NK-92 (cell line): Measurements from ENCODE around the gene ZNF346.
A peak's percentile ranks its signal among the peaks of the same experiment; 100 is the strongest.
"Not testable (repeated sequence)": the region's sequence is repeated elsewhere in the genome, so short reads cannot be mapped to it uniquely, and the experiment has no call there.

Experiments
- DNase-seq: peaks from one replicate; lab custom pipeline; 2025; ENCODE audit not compliant: unreplicated experiment; lab: John Stamatoyannopoulos, UW

Gene ZNF346, protein sequence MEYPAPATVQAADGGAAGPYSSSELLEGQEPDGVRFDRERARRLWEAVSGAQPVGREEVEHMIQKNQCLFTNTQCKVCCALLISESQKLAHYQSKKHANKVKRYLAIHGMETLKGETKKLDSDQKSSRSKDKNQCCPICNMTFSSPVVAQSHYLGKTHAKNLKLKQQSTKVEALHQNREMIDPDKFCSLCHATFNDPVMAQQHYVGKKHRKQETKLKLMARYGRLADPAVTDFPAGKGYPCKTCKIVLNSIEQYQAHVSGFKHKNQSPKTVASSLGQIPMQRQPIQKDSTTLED

DNA sequence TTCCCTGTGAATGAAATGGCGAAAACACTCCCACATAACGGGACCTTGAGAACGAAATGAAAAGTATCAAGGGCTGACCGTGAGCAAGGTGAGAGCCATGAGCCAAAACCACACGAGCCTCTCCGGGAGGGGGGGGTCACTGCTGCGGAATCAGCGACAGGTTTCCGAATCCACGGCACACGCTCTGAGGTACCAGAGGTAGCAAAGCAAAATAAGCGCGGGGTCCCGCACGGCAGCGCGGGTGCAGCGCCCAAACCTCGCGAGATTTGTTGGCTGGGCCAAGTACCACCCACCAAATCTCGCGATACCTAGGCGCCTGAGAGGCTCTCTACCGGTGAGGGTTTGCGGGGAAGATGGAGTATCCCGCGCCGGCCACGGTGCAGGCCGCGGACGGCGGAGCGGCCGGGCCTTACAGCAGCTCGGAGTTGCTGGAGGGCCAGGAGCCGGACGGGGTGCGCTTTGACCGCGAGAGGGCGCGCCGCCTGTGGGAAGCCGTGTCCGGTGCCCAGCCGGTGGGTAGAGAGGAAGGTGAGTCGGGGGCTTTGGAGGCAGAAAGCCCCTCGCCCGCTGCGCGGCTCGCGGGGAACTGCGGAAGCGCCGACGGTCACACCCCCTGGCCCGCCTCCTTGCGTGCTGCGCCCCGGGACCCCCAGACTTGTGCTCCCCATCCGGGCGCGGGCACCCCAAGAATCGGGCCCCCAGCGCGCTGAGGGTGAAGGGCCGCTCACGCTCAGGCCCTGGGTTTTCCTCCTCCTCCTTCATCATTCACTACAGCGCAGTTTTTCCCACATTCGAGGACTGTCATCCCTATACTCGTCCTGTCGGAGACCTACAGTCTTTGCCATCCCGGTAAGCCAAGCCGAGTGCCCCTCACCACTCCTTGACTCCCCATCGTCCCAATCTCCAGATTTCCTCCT lies at the start of gene ZNF346:
Gene ZNF346 (plus strand): TSS at position 311 of the 917 bp plus-strand sequence. CDS start 43 bp downstream, at position 354.
- peak; percentile 31 for DNase-seq

DNA sequence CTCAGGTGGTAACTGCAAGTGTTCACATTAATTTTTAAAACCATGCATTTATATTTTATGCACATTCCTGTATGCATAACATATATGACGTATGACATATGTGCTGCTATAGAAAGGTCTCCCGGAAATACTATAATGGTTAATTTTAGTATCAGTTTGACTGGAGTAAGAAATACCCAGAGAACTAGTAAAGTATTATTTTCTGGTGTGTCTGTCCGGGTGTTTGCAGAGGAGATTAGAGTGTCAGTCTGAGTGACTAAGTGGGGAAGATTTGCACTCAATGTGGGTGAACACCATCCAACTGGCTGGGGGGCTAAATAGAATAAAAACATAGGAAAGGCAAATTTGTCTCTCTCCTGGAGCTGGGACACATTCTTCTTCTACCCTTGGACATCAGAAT lies 42.8 kb upstream of the ZNF346 start:
- DNase-seq, result no peak

DNA sequence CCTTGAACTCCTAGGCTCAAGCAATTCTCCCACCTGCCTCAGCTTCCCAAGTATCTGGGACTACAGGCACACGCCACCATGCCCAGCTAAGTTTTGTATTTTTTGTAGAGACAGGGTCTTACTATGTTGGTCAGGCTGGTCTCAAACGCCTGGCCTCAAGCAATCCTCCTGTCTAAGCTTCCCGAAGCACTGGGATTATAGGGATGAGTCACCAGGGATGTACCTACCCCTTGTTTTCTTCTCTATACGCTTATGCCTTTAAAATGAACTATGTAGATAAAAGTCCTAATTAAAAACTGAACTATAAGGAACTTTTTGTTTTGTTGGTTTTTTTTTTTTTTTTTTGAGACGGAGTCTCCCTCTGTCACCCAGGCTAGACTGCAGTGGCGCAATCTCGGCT lies 41.7 kb upstream of the ZNF346 start:
- DNase-seq, result no peak

DNA sequence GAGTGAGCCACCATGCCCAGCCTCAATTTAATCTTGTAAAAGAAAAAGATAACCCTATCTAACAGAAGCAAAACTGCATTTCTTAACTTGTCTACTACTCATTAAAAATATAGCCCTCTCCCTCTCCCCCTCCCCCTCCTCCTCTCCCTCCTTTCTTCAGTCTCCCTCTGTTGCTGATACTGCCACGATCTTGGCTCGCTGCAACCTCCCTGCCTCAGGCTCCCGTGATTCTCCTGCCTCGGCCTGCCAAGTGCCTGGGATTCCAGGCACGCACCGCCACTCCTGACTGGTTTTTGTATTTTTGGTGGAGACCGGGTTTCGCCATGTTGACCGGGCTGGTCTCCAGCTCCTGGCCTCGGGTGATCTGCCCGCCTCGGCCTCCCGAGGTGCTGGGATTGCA lies 39.4 kb upstream of the ZNF346 start:
- not testable (repeated sequence) for DNase-seq

DNA sequence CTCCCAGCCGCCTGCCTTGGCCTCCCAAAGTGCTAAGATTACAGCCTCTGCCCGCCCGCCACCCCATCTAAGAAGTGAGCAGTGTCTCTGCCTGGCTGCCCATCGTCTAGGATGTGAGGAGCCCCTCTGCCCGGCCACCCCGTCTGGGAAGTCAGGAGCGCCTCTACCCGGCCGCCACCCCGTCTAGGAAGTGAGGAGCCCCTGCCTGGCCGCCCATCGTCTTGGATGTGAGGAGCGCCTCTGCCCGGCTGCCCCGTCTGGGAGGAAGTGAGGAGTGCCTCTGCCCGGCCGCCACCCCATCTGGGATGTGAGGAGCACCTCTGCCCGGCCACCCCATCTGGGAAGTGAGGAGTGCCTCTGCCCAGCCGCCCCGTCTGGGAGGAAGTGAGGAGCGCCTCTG lies 38.9 kb upstream of the ZNF346 start:
- DNase-seq, result not testable (repeated sequence)

DNA sequence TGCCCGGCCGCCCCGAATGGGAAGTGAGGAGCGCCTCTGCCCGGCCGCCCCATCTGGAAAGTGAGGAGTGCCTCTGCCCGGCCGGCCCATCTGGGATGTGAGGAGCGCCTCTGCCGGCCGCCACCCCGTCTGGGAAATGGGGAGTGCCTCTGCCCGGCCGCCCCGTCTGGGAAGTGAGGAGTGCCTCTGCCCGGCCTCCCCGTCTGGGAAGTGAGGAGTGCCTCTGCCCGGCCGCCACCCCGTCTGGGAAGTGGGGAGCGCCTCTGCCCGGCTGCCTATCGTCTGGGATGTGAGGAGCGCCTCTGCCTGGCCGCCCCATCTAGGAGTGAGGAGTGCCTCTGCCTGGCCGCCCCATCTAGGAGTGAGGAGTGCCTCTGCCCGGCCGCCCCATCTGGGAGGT lies 38.3 kb upstream of the ZNF346 start:
- not testable (repeated sequence) for DNase-seq

DNA sequence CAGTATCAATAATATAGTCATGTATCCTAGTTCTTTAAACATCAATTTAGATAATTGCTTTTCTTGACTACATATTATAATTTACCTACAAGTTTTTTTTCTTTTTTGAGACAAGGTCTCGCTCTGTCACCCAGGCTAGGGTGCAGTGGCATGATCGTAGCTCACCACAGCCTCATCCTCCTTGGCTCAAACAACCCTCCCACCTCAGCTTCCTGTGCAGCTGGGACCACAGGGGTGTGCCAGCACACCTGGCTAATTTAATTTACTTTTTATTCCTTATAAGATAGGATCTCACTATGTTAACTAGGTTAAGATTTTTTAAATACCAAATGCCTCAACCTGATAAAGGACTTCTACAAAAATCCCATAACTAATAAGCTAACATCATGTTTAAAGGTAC lies 37.0 kb upstream of the ZNF346 start:
- DNase-seq, result no peak

DNA sequence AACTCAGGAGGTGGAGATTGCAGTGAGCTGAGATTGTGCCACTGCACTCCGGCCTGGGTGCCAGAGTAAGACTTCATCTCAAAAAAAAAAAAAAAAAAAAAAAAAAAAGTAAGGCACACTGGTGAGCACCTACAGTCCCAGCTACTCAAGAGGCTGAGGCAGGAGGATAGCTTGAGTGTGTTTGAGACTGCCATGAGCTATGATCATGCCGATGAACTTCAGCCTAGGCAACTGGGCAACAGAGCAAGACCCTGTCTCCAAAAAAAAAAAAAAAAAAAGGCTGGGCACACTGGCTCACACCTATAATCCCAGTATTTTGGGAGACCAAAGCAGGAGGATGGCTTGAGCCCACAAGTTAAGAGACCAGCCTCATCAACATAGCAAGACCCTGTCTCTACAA lies 36.2 kb upstream of the ZNF346 start:
- DNase-seq, result no peak

DNA sequence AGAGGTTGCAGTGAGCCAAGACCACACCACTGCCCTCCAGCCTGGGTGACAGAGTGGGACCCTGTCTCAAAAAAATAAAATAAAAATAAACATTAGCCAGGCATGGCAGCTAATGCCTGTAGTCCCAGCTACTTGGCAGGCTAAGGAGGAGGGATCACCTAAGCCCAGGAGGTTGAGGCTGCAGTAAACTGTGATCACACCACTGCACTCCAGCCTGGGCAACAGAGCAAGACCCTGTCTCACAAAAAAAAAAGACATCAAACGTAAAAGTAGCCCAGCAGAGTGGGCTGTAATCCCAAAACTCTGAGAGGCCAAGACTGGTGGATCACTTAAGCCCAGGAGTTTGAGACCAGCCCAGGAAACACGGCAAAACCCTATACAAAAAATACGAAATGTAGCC lies 34.9 kb upstream of the ZNF346 start:
- no peak for DNase-seq

DNA sequence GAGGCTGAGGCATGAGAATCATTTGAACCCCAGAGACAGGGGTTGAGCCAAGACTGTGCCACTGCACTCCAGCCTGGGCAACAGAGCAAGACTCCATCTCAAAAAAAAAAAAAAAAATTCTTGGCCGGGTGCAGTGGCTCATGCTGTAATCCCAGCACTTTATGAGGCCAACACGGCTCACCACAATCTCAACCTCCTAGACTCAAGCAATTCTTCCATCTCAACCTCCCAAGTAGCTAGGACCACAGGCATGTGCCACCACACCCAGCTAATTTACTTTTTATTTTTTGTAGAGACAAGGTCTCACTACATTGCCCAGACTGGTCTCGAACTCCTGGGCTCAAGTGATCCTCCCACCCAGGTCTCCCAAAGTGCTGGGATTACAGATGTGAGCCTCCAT lies 29.4 kb upstream of the ZNF346 start:
- not testable (repeated sequence) for DNase-seq

DNA sequence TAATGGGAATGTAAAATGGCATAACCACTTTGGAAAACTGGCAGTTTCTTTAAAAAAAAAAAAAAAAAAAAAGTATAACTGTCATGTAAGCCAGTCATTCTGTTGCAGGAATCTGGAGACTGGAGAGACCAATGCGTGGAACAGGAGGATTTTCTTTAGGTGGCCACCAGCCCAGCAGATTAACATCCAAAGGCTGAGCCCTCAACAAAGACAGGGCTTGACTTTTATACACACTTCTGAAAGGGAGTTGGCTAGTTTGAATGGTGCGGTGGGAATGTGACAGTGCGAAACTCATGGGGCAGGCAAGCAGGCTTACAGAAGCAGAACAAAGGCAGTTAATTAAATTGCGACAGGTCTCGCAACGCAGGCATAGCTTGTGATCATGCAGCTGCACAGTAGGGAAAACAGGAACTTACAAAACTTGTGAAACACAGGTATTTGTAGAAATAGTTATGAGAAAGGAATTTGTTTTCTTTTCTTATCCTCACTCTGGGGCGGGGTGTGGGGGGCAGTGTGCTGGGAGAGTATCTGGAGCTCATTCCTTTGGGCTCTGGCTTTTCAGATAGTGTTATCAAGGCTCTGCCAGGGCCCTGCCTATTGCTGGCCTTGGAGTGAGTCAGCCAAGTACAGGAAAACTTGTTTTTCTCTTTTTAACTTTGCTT lies 27.9 kb upstream of the ZNF346 start:
- no peak for DNase-seq

DNA sequence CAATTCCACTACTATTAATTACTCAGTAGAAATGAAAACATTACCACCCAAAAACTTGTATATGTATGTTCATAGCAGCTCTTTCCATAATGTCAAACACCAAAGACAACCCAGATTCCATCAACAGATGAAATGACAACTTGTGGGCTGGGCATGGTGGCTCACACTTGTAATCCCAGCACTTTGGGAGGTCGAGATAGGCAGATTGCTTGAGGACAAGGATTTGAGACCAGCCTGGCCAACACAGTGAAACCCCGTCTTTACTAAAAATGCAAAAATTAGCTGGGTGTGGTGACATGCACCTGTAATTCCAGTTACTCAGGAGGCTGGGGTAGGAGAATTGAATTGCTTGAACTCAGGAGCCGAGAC lies 27.4 kb upstream of the ZNF346 start:
- no peak for DNase-seq

DNA sequence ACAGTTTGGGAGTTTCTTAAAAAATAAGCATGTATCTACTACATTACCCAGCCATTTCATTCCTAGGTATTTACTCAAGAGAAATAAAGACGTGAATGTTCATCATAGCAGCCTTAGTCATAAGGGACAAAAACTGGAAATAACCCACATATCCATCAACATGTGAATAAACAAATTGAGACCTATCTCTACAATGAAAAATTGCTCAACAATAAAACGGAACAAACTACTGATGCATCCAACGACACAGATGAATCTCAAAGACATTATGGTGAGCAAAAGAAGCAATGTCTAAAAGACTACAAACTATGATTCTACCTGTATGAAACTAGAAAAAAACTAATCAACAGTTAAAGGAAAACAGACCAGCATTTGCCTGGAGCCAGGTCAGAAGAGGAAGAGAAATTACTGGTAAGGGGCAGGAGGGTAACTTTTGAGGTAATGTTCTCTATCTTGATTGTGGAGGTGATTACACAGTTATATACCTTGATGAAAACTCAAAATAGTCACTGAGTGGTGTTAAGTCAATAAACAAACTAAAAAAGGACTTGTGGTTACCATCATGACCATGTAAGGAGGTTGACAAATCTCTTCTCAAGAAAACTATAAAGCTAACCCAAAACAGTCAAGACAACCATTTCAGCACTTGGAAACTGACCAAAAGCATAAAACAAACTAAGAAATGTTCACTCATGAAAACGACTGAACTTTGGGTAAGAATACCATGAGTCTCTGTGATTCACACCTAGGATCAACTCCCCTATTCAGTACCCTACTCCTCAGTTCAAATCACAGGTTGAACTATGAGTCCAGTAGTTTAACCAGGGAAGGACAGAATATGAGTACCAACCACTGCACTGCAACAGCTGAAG lies 26.4 kb upstream of the ZNF346 start:
- no peak for DNase-seq

DNA sequence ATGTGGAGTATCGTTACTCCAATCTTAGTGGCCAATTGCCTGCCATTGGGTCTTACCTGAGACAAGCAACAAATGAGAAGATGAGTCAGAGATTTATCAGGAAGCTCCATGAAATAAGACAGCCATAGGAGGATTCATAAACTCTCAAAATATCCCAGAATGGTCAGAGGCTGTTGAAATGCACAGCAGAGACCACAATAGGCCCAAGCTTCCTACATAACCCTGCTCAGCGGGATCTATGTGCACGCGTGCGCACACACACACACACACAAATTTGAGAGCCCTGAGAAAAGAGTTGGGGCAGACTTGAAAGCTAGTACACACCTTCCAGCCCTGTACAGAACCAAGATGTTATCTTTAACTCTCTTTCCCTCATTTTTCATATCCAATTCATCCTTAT lies 25.7 kb upstream of the ZNF346 start:
- no peak for DNase-seq

DNA sequence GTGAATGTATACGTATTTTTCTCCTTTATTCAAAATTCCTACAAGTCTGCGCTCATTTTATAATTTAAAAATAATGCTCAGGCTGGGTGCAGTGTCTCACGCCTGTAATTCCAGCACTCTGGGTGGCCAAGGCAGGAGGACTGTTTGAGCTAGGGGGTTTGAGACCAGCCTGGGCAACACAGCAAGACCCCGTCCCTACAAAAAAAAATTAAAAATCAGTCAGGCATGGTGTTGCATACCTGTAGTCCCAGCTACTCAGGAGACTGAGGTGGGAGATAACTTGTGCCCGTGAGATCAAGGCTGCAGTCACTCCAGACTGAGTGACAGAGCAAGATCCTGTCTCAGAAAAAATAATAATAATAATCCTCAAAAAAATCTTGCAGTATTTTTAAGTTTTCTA lies 23.7 kb upstream of the ZNF346 start:
- DNase-seq, result no peak

DNA sequence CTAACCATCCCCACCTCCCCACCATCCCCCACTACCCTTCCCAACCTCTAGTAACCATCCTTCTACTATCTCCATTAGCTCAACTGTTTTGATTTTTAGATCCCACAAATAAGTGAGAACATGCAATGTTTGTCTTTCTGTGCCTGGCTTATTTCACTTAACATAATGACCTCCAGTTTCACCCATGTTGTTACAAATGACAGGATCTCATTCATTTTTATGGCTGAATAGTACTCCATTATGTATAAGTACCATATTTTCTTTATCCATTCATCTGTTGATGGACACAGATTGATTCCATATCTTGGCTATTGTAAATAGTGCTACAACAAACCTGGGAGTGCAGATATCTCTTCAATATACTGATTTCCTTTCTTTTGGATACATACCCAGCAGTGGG lies 23.0 kb upstream of the ZNF346 start:
- not testable (repeated sequence) for DNase-seq

DNA sequence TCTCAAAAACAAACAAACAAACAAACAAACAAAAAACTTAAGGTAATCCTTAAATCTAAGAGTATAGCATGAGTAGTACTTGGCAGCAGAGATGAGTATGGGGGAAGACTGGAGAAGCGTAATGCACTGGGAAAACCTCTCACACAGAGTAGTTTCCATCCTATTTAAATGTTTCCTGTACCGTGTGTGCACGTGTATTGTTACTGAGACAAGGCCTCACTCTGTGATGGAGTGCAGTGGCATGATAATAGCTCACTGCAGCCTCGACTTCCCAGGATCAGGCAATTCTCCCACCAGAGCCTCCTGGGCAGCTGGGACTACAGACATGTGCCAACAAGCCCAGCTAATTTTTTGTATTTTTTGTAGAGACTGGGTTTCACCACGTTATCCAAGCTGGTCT lies 18.8 kb upstream of the ZNF346 start:
- DNase-seq, result no peak

DNA sequence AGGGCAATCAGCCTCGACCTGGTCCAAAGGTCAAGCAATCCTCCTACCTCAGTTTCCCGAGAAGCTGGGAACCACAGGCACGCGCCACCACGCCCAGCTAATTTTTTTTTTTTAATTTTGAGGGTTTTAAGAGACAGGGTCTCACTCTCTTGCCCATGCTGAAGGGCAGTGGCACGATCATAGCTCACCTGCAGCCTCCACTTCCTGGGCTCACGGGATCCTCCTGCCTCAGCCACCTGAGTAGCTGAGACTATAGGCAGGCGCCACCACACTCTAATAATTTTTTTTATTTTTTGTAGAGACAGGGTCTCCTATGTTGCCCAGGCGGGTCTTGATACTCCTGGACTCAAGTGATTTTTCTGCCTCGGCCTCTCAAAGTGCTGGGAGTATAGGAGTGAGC lies 17.5 kb upstream of the ZNF346 start:
- DNase-seq, result no peak

DNA sequence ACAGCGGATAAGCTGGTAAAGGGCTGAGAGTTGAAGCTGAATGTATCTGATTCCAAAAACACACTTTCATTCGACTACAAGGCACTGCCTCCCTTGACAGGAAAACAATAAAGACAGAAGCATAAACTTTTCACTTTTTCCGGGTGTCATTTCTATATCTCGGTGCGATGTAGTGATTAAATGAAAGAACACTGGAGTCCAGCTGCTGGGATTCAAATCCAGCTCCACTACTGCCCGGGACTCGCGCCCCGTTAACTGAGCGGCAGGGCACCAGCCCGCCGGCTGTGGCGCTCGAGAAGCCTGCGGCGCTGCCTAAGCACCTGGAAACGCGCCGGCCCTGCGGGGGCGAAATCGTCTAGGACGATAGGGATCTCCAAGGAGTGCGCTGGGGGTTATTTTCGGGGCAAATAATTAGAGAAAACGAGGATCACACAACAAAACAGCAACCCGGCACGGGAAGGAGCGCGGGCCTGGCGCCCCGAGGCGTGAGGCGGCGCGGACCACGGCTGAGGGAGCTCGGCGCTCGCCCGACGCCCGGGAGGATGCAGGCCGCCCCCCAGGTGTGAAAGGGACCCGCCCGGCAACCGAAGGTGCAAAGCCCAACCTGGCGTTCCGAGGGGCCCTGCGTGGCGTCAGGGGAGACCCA lies 16.8 kb upstream of the ZNF346 start:
- no peak for DNase-seq

DNA sequence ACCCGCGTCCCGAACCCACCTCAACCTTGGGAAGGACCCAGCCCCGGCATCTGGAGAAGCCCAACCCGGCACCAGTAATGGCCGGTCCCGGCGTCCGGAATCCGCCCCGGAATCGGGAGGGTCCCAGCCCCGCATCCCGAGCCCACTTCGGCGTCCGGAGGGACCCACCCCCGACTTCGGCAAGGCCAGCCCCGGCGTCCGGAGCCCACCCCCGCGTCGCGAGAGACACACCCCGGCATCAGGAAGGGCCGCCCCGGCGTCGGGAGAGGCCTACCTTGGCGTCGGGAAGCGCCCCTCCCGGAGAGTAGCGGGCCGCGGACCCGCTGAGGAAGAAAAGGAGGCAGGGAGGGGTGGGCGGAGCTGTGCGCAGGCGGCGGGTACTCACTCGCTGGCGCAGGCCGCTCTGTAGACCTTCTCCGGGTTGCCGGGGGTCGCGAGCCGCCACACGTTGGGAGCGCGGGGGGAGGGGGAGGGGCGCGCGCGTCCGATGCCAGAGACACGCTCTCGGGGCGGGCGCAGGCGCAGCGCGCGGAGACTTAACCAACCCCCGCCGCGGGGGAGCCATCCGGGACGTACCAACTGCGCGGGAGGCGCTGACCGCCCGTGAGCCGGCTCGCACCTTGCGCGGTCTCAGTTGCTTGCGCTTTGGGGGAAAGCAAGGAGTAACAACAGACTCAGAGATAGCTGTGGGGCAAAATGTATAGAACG lies 16.1 kb upstream of the ZNF346 start, which contains the start of gene UIMC1:
Gene UIMC1 (minus strand): TSS at position 515 of the 708 bp plus-strand sequence. CDS start 24,164 bp downstream, outside the sequence.
- DNase-seq, result peak; percentile 40
